ENCODE measurements around the gene CFAP52. TPM values are rescaled to one million over a fixed set of nuclear protein-coding genes. Genes with fewer than 3 reads are reported as not detected.
"Not testable (repeated sequence)": the region's sequence is repeated elsewhere in the genome, so short reads cannot be mapped to it uniquely, and the experiment has no call there.

The CFAP52 gene
- total RNA-seq, 2 donors from 2014 or later, result 1.7 TPM; not detected in 1

GRCh38 chr17:9577373-9577709 is 899 bp downstream of the CFAP52 start:
- Histone ChIP-seq H3K4me3 (no peak overlapping the region), H3K36me3 (no peaks in the 10 kb centered on the region), H3K9me3 (no peaks in the 10 kb centered on the region), H3K4me1 (replicated peaks) (no peaks in the 10 kb centered on the region), H3K27ac (no peak overlapping the region), H3K27me3 (replicated peaks; ENCODE audit: insufficient read depth) (no peaks in the 10 kb centered on the region)
- intact Hi-C loops (cut with DNase I), result loop anchor here (5.0 kb wide), 1 partner anchor 175 kb away; no protein-coding TSS in a partner anchor
- WGBS, result 13% methylated on average over 4 of the region's 4 CpGs
- DNase-seq (ENCODE audit: low spot score), result no peak
- TF ChIP-seq CTCF (IDR thresholded peaks at IDR 0.05), result no peak
- TF ChIP-seq POLR2AphosphoS5 (IDR thresholded peaks at IDR 0.05), result no peak
- TF ChIP-seq POLR2A (IDR thresholded peaks at IDR 0.05), result no peak

- no peaks in the 10 kb centered on the region for H3K27me3 ChIP-seq (replicated peaks; ENCODE audit: insufficient read depth)
- DNase-seq (ENCODE audit: low spot score), result no peak
- WGBS, result 94% methylated on average over 10 of the region's 10 CpGs
- intact Hi-C loops (cut with DNase I), result no loop called here
- H3K27ac ChIP-seq, result no peak overlapping the region
- no peak overlapping the region for H3K4me3 ChIP-seq
- no peaks in the 10 kb centered on the region for H3K36me3 ChIP-seq
- TF ChIP-seq POLR2A (IDR thresholded peaks at IDR 0.05) (no peak), CTCF (IDR thresholded peaks at IDR 0.05) (no peak), POLR2AphosphoS5 (IDR thresholded peaks at IDR 0.05) (no peak)
- no peaks in the 10 kb centered on the region for H3K4me1 ChIP-seq (replicated peaks)
- H3K9me3 ChIP-seq, result no peaks in the 10 kb centered on the region
These were observed 11.7 kb downstream of the CFAP52 start for GRCh38 chr17:9587969-9588656.

- Histone ChIP-seq H3K36me3 (no peaks in the 10 kb centered on the region), H3K4me3 (no peak overlapping the region), H3K4me1 (replicated peaks) (no peaks in the 10 kb centered on the region), H3K27me3 (replicated peaks; ENCODE audit: insufficient read depth) (no peaks in the 10 kb centered on the region), H3K27ac (no peak overlapping the region), H3K9me3 (no peaks in the 10 kb centered on the region)
- DNase-seq (ENCODE audit: low spot score), result no peak
- WGBS, result 24% methylated on average over 6 of the region's 6 CpGs
- TF ChIP-seq CTCF (IDR thresholded peaks at IDR 0.05), result no peak
- no peak for TF ChIP-seq POLR2A (IDR thresholded peaks at IDR 0.05)
- no peak for TF ChIP-seq POLR2AphosphoS5 (IDR thresholded peaks at IDR 0.05)
- intact Hi-C loops (cut with DNase I), result no loop called here
These were observed 17.6 kb downstream of the CFAP52 start for GRCh38 chr17:9594065-9594464.

GRCh38 chr17:9597638-9598037 is 21.2 kb downstream of the CFAP52 start:
- H3K9me3 ChIP-seq; H3K36me3 ChIP-seq; H3K4me3 ChIP-seq; H3K27me3 ChIP-seq (replicated peaks; ENCODE audit: insufficient read depth); DNase-seq (ENCODE audit: low spot score); H3K27ac ChIP-seq; H3K4me1 ChIP-seq (replicated peaks); intact Hi-C loops (cut with DNase I): not testable (repeated sequence)
- 93% methylated on average over 5 of the region's 5 CpGs for WGBS

GRCh38 chr17:9598661-9599060 is 22.2 kb downstream of the CFAP52 start:
- intact Hi-C loops (cut with DNase I), result no loop called here
- H3K4me3 ChIP-seq, result no peak overlapping the region
- H3K9me3 ChIP-seq, result no peaks in the 10 kb centered on the region
- no peaks in the 10 kb centered on the region for H3K4me1 ChIP-seq (replicated peaks)
- no peaks in the 10 kb centered on the region for H3K27me3 ChIP-seq (replicated peaks; ENCODE audit: insufficient read depth)
- 87% methylated on average over 4 of the region's 4 CpGs for WGBS
- no peak overlapping the region for H3K27ac ChIP-seq
- no peaks in the 10 kb centered on the region for H3K36me3 ChIP-seq
- TF ChIP-seq POLR2AphosphoS5 (IDR thresholded peaks at IDR 0.05) (no peak), CTCF (IDR thresholded peaks at IDR 0.05) (no peak), POLR2A (IDR thresholded peaks at IDR 0.05) (no peak)
- DNase-seq (ENCODE audit: low spot score), result no peak

GRCh38 chr17:9604583-9604982 is 28.1 kb downstream of the CFAP52 start:
- H3K27ac ChIP-seq; intact Hi-C loops (cut with DNase I); H3K9me3 ChIP-seq; H3K36me3 ChIP-seq; H3K4me3 ChIP-seq; DNase-seq (ENCODE audit: low spot score); H3K4me1 ChIP-seq (replicated peaks); H3K27me3 ChIP-seq (replicated peaks; ENCODE audit: insufficient read depth): not testable (repeated sequence)
- WGBS, result 83% methylated on average over 5 of the region's 5 CpGs

Data from prostate gland (tissue), 2 donors.